T-helper 1 cell treated with Interleukin-12 subunit alpha and Interleukin-12 subunit beta and Interleukin-4 antibody, amounts not matched to agents 30 ng/mL and 1 ng/mL, for 36 hours (primary cell): ENCODE data around the gene CSMD2. TPM values are rescaled to one million over a fixed set of nuclear protein-coding genes. Genes with fewer than 3 reads are reported as not detected.

Experiments
- intact Hi-C: fragments of 100-400 bp; cut with micrococcal nuclease; formaldehyde crosslinking; loops from one replicate; pipeline ENCODE4 v1.15.1; 2024
- total RNA-seq: library from RNA; stranded (reverse); gene quantifications from 2 replicates; pipeline ENCODE4 v1.2.3, GENCODE V29; 2022

The CSMD2 gene
- total RNA-seq, 1 donor from 2014 or later: not detected

DNA sequence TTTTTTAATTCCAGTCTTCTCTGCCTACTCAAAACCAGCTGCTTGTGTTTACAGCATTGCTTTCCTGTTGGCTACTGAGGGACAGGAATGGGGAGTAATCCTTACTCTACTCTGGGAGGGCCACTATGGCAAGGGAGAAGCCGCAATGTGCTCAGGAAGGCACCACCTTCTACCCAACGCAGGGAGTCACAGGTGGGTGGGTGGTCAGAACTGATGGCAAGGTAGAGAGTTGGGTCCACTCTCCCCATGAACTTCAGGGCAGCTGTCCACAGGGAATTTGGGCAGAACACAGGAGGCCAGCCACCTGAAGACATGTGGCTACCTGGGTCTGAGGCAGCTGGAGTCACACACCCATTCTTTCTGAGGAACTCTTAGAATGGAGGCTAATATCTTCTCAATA lies 341.6 kb downstream of the CSMD2 start:
- intact Hi-C loops: no loop called here

- intact Hi-C loops: no loop called here
Measured at GRCh38 chr1:33822396-33822795, 342.6 kb downstream of the CSMD2 start.

DNA sequence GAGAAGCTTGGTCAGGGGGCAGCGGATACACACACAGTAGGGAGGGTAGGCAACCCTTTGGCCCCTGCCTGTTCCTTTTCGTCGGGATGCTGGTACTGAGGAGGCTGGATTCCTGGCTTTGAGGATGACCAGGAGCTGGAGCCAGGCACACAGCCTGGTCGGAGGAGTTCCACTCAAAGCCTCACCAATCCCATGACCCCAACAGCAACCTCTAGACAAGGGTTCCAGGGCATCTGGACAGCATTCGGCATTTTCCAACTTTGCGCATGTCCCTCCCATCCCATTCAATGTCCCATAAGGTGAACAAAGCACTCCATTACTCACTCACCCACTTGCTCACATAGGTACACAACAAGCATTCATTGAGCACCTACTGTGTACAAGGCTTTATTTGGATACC lies 343.7 kb downstream of the CSMD2 start:
- intact Hi-C loops: no loop called here

- intact Hi-C loops: no loop called here
Measured at GRCh38 chr1:33820804-33821203, 344.2 kb downstream of the CSMD2 start.

- intact Hi-C loops: no loop called here
Measured at GRCh38 chr1:33819913-33820311, 345.1 kb downstream of the CSMD2 start.

DNA sequence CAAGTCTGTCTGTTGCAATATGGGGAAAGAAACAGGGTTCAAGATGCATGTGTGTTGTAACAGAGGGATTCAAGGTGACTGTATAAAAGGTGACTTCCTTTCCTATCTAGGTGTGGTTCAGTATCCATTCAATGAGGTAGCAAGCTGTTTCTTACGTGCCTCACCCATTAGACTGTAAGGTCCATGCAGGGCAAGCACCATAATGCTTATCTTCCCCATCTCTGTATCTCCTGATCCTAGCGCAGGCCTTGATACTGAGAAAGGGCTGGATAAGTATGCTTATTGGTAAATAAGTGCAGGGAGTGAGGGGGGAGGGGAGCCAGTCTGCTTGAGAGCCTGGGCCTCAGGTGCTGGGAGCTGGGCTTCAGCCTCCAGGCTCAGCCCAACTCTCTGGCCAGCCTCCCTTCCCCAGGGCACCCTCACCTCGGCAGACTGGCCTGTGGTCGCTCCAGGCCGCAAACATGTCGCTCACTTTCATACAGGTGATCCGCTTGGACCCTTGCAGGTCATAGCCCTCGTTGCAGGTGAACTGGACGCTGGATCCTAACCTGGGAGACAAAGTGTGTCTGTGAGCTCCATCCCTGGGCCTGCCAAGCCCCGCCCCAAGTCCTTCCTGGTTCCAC lies 345.6 kb downstream of the CSMD2 start:
- intact Hi-C loops: no loop called here

GRCh38 chr1:33818071-33818470 lies 347.0 kb downstream of the CSMD2 start:
- intact Hi-C loops: no loop called here

DNA sequence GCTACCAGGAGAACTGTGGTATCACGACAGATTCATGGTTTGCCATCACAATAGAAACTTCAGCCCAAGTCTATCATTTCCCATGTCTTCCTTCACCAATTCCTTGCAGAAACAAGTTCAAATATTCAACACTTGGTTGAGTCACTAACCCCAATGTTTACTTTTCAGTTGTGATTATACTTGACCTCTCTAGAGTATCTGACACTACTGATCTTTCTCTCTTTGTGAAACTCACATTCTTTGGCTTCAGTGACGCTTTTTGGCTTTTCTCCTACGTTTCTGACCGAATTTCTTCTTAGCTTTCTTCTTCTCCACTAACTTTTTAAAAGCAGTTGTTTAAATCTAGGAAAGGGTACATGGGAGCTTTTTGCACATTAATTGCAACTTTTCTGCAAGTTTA lies 350.0 kb downstream of the CSMD2 start:
- intact Hi-C loops: no loop called here

- intact Hi-C loops: no loop called here
Measured at GRCh38 chr1:33814166-33814565, 350.9 kb downstream of the CSMD2 start.

GRCh38 chr1:33810571-33810970 lies 354.5 kb downstream of the CSMD2 start:
- intact Hi-C loops: no loop called here

DNA sequence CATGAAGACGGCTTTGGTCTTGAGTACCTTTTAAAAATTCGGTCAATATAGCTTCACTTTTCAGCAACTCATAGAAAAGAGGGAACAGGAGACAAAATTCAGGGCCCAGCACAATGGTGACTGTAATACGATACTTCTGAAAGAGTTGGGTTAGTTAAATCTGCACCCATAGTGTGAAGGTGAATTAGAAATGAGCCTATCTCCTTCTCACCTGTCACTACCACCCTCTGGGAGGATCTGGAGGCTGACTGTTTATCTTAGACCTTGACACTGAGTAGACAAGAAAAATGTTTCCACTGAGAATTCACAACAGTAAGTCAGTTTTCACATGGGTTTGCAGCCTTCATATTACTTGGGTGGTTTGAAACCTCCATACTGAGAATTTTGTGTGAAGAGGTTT lies 359.0 kb downstream of the CSMD2 start:
- intact Hi-C loops: no loop called here

GRCh38 chr1:33802268-33802667 lies 362.8 kb downstream of the CSMD2 start:
- intact Hi-C loops: no loop called here

DNA sequence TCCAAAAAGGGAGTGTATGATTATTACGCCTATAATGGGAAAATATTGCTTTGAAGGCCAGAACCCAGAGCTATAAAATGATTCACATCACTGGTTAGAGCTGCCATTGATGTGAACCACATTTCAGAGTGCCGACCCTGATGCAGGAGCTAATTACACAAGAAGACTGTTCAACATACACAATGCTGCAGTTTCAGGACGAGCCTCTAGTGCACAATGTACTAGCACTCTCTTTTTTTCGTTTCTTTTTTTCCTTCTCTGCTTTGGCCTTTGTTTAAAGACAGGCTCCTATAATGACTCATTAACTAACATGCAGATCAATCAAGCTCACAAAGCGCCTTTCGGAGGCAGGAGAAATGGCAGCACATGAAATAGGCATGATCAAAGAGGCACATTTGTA lies 367.2 kb downstream of the CSMD2 start:
- intact Hi-C loops: no loop called here

DNA sequence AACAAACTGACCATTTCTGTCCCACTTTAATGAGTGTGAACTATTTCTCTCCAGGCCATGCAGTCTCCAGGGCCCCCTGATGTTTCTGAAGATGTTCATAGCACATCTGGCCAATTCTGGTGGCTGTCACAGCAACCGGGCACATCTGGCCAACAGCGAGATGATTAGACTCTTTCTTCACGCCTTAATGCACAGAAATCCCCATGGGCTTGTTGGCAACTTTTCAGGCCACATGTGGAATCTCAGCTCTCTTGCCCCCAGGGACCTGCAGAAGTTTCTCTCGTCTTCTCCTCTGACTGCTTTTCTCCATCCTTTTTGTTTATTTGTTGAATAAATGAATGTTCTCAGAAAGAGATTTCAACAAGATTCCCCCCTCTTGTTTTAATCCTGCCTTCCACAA lies 372.4 kb downstream of the CSMD2 start:
- intact Hi-C loops: no loop called here

GRCh38 chr1:33792216-33792615 lies 372.8 kb downstream of the CSMD2 start:
- intact Hi-C loops: no loop called here

DNA sequence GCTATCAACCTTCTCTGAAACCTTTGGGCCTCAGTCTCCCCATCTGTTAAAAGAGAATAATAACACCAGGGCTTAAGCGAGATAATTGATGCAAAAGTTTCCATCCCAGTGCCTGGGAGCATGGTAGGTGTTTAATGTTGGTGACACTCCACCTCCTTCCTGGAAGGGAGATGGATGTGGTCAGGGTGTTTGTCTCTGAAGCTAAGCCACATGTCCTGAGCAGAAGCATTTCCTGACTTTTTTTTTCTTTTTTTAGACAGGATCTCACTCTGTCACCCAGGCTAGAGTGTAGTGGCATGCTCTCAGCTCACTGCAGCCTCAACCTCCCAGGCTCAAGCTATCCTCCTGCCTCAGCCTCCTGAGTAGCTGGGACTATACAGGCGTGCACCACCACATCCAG lies 373.8 kb downstream of the CSMD2 start:
- intact Hi-C loops: no loop called here

- intact Hi-C loops: no loop called here
Measured at GRCh38 chr1:33790577-33790976, 374.5 kb downstream of the CSMD2 start.

GRCh38 chr1:33784876-33785275 lies 380.2 kb downstream of the CSMD2 start:
- intact Hi-C loops: no loop called here

DNA sequence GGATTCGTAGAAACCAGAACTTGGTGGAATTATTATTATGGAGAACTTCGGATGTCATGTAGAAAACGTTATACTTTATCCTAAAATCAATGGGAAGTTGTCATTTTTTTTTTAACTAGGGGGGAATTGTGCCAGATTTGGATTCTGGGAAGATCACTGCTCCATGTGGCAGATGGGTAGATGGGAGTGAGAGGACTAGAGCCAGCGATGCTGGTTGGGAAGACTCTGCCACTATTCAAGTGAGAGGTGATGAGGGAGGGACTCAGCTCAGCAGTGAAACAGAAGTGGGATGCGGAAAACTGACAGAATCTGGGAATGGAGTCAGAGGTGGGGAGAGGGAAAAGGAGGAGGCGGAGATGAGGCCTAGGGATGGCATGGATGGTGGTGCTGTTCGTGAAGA lies 382.3 kb downstream of the CSMD2 start:
- intact Hi-C loops: no loop called here

DNA sequence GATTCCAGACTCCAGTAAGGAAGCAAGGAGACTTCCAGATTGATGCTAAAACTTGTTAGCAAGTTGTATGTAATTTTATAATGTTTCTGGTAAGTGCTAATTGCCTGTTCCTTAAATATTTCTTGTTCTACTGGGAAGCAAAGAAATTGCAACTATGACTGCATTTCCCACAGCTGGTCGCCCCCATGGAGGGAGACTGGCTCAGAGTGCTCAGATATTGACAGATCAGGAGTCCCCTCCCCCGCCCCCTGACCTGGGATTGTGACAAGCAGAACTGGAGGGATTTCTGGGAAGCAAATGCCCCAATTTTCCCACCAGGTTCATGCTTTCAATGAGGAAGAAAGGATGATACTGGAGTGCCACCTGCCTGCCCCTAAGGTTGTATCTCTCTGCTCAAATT lies 383.4 kb downstream of the CSMD2 start:
- intact Hi-C loops: no loop called here

GRCh38 chr1:33777337-33777736 lies 387.7 kb downstream of the CSMD2 start:
- intact Hi-C loops: no loop called here

GRCh38 chr1:33768821-33769220 lies 396.2 kb downstream of the CSMD2 start:
- intact Hi-C loops: no loop called here

GRCh38 chr1:33768106-33768505 lies 396.9 kb downstream of the CSMD2 start:
- intact Hi-C loops: no loop called here

- intact Hi-C loops: no loop called here
Measured at GRCh38 chr1:33764149-33764548, 400.9 kb downstream of the CSMD2 start.
